Measurements from ENCODE around the gene TOMM20. TPM values are rescaled to one million over a fixed set of nuclear protein-coding genes. Genes with fewer than 3 reads are reported as not detected.

Gene TOMM20
- total RNA-seq, 4 donors from 2014 or later, result 86.0 to 99.0 (median 95.4) TPM

DNA sequence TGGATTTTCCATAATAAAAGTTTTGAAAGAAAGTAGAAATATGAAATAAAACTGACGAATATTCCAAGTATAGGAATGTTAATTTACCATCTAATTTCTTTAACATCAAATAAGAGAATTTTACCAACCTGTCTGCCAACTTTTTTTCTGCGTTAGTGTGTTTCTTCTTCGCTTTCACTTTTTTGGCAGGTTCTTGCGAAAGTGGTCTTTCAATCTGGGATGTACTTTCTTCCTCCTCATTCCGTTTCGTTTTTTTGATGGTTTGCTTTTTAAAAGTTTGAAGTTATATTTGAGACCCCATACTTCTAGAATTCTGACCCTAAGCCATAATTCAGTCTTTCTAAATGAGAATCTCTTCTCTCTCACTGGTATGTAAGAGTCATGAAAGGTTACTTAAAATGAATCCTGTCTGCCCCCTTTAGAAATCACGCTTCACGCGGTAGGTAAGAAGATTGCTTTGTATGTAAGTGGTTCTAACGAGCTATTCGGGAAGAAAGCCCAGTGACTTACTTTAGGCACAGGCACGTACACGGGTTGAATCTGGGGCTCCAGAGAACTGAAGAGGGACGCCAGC lies 31.8 kb upstream of the TOMM20 start:
- TF ChIP-seq, protein P1, sequence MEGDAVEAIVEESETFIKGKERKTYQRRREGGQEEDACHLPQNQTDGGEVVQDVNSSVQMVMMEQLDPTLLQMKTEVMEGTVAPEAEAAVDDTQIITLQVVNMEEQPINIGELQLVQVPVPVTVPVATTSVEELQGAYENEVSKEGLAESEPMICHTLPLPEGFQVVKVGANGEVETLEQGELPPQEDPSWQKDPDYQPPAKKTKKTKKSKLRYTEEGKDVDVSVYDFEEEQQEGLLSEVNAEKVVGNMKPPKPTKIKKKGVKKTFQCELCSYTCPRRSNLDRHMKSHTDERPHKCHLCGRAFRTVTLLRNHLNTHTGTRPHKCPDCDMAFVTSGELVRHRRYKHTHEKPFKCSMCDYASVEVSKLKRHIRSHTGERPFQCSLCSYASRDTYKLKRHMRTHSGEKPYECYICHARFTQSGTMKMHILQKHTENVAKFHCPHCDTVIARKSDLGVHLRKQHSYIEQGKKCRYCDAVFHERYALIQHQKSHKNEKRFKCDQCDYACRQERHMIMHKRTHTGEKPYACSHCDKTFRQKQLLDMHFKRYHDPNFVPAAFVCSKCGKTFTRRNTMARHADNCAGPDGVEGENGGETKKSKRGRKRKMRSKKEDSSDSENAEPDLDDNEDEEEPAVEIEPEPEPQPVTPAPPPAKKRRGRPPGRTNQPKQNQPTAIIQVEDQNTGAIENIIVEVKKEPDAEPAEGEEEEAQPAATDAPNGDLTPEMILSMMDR (IDR thresholded peaks at IDR 0.05; ENCODE audit: low read depth), result no peak

DNA sequence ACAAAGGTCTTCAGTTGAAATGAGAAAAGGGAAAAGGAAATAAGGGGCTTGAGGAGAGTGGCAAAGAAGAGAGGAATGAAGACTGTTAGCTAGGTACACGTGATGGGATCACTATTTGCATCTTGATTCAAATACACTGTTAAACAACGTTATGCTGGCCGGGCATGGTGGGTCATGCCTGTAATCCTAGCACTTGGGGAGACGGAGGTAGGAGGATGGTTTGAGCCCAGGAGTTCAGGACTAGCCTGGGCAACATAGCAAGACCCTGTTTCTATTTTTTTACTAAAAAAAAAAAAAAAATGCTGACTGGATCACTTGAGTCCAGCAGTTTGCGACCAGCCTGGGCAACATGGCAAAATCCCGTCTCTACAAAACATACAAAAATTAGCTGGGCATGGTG lies 30.0 kb upstream of the TOMM20 start:
- TF ChIP-seq, protein P1 (IDR thresholded peaks at IDR 0.05; ENCODE audit: low read depth), result no peak

DNA sequence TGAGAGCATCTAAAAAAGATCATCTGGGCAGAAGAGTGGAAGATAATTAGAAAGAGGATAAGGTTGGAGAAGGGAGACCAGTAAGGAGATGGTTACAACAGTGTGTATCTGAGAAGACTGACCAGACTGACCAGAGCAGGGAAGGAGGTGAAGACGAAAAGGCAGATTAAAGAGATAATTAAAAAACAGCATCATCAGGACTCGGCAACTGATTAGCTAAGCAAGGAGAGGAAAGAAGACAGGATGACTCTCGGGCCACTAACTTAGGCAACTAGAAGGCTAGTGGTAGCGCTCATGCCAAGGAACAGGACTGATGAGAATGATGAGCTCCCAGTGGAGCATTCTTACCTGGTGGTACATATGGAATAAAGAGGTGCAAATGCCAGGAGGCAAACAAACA lies 28.5 kb upstream of the TOMM20 start:
- TF ChIP-seq, protein P1 (IDR thresholded peaks at IDR 0.05; ENCODE audit: low read depth), result no peak

DNA sequence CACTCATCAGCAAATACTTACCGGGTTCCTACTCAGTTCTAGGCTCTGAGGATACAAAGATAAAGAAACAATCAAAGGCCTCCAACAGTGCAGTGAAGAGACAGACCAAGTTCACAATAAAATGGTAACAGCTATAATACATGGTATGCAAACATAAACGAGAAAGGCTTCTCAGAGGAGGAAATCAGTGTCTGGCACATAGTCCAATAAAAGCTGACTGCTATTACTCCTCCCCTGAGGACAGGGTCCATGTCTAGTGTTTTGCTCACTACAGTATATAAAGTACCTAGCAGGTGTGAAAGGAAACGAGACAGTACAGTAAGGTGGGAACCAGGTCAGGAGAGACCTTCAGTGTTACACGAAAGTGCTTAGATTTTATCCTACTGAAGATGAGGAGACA lies 28.1 kb upstream of the TOMM20 start:
- TF ChIP-seq, protein P1 (IDR thresholded peaks at IDR 0.05; ENCODE audit: low read depth), result no peak

DNA sequence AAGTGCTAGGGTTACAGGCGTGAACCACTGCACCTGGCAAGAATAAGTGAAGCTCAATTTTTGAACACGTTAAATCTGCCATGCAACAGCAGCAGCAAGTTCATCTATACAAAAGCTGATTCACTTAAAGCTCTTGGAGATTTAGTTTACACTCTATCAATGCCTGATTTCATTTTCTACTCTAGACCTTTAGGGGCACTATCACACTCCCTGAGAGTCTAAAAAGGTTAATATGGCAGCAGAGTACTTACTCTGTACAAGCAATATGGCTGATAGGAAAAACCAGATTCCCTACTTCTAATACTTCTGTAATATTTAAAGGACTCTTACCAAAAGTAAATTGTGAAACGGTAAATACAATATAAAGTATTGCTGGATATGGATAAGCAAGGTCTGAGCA lies 27.6 kb upstream of the TOMM20 start:
- TF ChIP-seq, protein P1 (IDR thresholded peaks at IDR 0.05; ENCODE audit: low read depth), result no peak

DNA sequence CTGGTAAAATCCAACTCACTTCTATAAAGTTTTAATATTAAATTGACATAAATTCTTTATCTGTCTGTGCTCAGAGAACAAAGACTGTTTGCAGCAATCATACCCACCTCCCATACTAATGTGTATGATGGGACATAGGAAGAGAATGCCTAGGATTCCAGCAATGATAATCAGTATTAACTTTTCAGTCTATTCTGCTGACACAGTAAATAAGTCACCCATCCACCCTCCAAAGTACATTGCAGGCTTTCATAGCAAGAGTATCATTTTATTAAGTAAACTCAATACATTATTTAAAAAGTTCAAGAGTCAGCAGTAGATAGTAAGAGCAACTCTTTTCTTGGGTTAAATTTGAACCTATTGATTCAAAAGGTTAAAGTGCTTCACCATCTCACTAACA lies 23.6 kb upstream of the TOMM20 start:
- TF ChIP-seq, protein P1 (IDR thresholded peaks at IDR 0.05; ENCODE audit: low read depth), result no peak

DNA sequence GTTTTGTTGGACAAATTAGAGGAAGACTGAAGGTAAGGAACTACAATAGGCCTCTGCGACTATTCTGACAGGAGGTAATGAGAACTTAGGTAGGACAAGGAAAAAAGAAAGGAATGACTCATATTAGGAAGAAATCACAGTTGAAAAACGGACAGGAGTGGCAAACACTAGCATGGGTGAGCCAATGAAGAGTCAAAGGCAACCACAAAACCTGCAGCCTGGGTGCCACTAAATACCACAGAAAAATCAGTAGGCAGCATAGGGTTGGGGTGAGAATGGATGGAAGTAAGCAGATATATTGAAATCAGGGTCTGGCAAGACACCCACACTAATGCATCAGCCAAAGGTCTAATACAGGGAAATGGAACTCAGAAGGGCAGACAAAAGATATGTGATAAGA lies 22.4 kb upstream of the TOMM20 start:
- TF ChIP-seq, protein P1 (IDR thresholded peaks at IDR 0.05; ENCODE audit: low read depth), result no peak
